ENCODE results near the gene PCBP3.

DNA sequence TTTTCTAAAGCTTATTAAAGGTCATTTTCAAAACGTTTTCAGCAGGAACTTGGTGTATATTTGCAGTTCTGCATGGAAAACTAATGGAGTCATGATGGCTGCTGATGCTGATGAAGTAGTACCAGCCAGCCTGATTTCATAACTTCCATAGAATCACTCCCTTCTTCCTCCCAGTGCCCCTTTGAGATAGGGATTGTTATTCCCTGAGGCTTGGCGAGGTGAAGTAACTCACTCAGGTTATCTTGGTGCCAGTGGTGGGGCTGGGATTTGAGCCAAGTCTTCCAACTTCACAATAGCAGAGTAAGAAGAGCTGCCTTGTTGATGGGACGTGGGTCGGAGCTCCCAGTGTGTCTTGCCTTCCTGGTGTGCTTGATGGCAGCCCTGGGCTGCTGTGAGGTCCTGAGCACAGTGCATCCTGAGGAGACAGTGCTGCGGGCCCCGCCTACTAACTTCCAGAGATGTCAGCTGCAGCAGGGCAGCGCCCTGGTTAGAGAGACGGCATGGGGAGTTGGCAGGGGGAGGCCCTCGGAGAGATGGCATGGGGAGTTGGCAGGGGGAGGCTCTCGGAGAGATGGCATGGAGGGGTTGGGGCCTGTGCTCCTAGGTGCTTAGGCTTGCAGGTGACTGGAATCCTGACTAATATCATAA is 92.6 kb downstream of the PCBP3 start:
- TF ChIP-seq, protein P1, sequence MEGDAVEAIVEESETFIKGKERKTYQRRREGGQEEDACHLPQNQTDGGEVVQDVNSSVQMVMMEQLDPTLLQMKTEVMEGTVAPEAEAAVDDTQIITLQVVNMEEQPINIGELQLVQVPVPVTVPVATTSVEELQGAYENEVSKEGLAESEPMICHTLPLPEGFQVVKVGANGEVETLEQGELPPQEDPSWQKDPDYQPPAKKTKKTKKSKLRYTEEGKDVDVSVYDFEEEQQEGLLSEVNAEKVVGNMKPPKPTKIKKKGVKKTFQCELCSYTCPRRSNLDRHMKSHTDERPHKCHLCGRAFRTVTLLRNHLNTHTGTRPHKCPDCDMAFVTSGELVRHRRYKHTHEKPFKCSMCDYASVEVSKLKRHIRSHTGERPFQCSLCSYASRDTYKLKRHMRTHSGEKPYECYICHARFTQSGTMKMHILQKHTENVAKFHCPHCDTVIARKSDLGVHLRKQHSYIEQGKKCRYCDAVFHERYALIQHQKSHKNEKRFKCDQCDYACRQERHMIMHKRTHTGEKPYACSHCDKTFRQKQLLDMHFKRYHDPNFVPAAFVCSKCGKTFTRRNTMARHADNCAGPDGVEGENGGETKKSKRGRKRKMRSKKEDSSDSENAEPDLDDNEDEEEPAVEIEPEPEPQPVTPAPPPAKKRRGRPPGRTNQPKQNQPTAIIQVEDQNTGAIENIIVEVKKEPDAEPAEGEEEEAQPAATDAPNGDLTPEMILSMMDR (IDR thresholded peaks at IDR 0.05), result no peak
- TF ChIP-seq POLR2A (IDR thresholded peaks at IDR 0.05), result no peak

Data from lower leg skin (tissue), 3 donors.